Left ventricle myocardium inferior (tissue), 1 donor: ENCODE results near the gene ATP6V0E1. TPM values are rescaled to one million over a fixed set of nuclear protein-coding genes. Genes with fewer than 3 reads are reported as not detected.
"Not testable (repeated sequence)": the region's sequence is repeated elsewhere in the genome, so short reads cannot be mapped to it uniquely, and the experiment has no call there.

Source experiments
- DNase-seq: peaks from one replicate; pipeline ENCODE4 v3.0.0-alpha.2; 2020
- H3K27ac ChIP-seq: fragments of 200-600 bp; replicated peaks from 2 replicates; pipeline ENCODE4 v1.8.0; 2021
- H3K27me3 ChIP-seq: fragments of 200-600 bp; 2 replicates; pipeline ENCODE4 v1.8.0; 2021; ENCODE audit warnings: low read depth
- H3K36me3 ChIP-seq: fragments of 200-600 bp; 2 replicates; pipeline ENCODE4 v1.8.0; 2021
- H3K4me1 ChIP-seq: fragments of 200-600 bp; 2 replicates; pipeline ENCODE4 v1.8.0; 2021
- H3K4me3 ChIP-seq: fragments of 200-600 bp; 2 replicates; pipeline ENCODE4 v1.8.0; 2021; ENCODE audit warnings: mild to moderate bottlenecking, moderate library complexity
- H3K9me3 ChIP-seq: fragments of 200-600 bp; replicated peaks from 2 replicates; pipeline ENCODE4 v1.8.0; 2021
- intact Hi-C: fragments of 100-400 bp; cut with micrococcal nuclease; formaldehyde crosslinking; loops from one replicate; pipeline ENCODE4 v1.11.0; 2022
- total RNA-seq: library from RNA; stranded (reverse); fragmentation: NEBNext Ultra II Directional; extraction: Animal tissue kit (Norgen Biotek cat#: 25700); gene quantifications from one replicate; pipeline ENCODE4 v1.2.1, GENCODE V29; 2021
- TF ChIP-seq, protein P1 (sequence below): fragments of 200-600 bp; IDR thresholded peaks from 2 replicates; pipeline ENCODE4 v1.8.0; 2021; ENCODE audit warnings: antibody characterized with exemption, mild to moderate bottlenecking, borderline replicate concordance
- donor health status: DM: no; HTN: yes; CAD: no; lungs with severe emphysema.

ATP6V0E1 gene
- total RNA-seq, 1 donor from 2014 or later, result 208 TPM

DNA sequence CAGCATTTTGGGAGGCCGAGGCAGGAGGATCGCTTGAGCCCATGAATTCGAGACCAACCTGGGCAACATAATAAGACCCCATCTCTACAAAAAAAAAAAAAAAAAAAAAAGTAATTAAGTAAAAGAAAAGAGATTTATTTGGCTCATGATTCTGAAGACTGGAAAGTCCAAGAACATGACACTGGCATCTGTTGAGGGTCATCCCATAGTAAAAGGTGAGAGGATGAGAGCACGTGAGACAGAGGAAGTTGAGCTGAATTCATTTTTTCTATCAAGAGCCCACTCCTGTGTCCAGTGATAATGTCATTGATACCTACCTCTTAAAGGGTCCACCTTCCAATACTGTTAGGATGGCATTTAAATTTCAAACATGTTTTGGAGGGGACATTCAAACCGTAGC lies 92.4 kb downstream of the ATP6V0E1 start:
- Histone ChIP-seq H3K27ac (no peak overlapping the region), H3K27me3 (no peaks in the 10 kb centered on the region), H3K9me3 (peaks cover 7% of the 10 kb centered on the region), H3K36me3 (peaks cover 4% of the 10 kb centered on the region), H3K4me3 (no peak overlapping the region), H3K4me1 (peaks cover 65% of the 10 kb centered on the region)
- intact Hi-C loops, result no loop called here
- TF ChIP-seq, protein P1, sequence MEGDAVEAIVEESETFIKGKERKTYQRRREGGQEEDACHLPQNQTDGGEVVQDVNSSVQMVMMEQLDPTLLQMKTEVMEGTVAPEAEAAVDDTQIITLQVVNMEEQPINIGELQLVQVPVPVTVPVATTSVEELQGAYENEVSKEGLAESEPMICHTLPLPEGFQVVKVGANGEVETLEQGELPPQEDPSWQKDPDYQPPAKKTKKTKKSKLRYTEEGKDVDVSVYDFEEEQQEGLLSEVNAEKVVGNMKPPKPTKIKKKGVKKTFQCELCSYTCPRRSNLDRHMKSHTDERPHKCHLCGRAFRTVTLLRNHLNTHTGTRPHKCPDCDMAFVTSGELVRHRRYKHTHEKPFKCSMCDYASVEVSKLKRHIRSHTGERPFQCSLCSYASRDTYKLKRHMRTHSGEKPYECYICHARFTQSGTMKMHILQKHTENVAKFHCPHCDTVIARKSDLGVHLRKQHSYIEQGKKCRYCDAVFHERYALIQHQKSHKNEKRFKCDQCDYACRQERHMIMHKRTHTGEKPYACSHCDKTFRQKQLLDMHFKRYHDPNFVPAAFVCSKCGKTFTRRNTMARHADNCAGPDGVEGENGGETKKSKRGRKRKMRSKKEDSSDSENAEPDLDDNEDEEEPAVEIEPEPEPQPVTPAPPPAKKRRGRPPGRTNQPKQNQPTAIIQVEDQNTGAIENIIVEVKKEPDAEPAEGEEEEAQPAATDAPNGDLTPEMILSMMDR, result no peak
- no peak for DNase-seq

DNA sequence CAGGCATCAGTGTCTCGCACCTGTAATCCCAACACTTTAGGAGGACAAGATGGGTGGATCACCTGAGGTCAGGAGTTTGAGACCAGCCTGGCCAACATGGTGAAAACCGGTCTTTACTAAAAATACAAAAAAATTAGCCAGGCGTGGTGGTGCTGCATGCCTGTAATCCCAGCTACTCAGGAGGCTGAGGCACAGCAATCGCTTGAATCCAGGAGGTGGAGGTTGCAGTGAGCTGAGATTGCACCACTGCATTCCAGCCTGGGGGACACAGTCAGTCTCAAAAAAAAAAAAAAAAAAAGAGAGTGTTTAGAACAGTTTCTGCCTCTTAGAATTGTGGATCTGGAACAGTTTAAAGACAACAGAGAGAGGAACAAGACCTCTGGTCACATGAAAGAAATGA lies 92.9 kb downstream of the ATP6V0E1 start:
- H3K27me3 ChIP-seq, H3K4me3 ChIP-seq, H3K36me3 ChIP-seq, H3K27ac ChIP-seq, intact Hi-C loops, H3K9me3 ChIP-seq, DNase-seq: not testable (repeated sequence)
- H3K4me1 ChIP-seq, result peaks cover 66% of the 10 kb centered on the region

DNA sequence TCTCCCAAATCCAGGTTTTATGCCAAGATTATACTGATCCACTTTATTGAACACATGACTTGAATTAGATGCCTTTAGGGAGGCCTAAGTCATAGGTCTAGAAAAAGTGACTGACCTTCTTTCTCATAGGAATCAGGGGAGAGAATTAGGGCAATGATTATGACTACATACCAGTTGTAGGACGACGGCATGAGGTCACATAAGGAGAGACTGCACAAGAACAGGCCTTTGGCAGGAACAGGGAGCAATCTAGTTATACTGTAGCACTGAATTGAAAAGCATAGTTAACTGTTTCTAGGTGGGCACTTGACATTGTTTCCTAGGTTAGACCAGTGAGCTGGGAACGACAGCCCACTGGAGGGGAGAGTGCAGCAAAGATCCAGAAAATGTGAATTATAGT lies 95.3 kb downstream of the ATP6V0E1 start:
- intact Hi-C loops, result no loop called here
- Histone ChIP-seq H3K4me3 (no peak overlapping the region), H3K27me3 (no peaks in the 10 kb centered on the region), H3K9me3 (peaks cover 7% of the 10 kb centered on the region), H3K36me3 (peaks cover 18% of the 10 kb centered on the region), H3K27ac (peak overlapping the region; percentile 24), H3K4me1 (peaks cover 53% of the 10 kb centered on the region)
- TF ChIP-seq, protein P1, result no peak
- no peak for DNase-seq

Other genes starting within 250 kb of the ATP6V0E1 start
- 85.0 TPM for gene DUSP1, start 212.6 kb upstream of the ATP6V0E1 start, total RNA-seq
- 79.4 TPM for gene ERGIC1, start 149.5 kb upstream of the ATP6V0E1 start, total RNA-seq
- 27.2 TPM for gene RPL26L1, start 24.3 kb upstream of the ATP6V0E1 start, total RNA-seq
- gene CREBRF, start 72.6 kb downstream of the ATP6V0E1 start, total RNA-seq, result 24.1 TPM
- gene BNIP1, start 160.8 kb downstream of the ATP6V0E1 start, total RNA-seq, result 11.7 TPM